Adrenal gland (tissue), 5 donors: ENCODE measurements around the gene ASTL.

ENCODE experiments used
- CTCF ChIP-seq, 6 experiments: fragments of 450-650 bp in 4 of 6; fragments of 200-600 bp in 2 of 6; sonication (generic) in 1 of 6; IDR thresholded peaks; 1 replicate in 5 of 6; 2 replicates in 1 of 6; pipeline versions ENCODE4 v1.5.1 to v1.8.0; 2016 to 2021; ENCODE audit warnings: antibody characterized with exemption in 6 of 6, mild to moderate bottlenecking in 2 of 6, moderate library complexity in 1 of 6
- POLR2A ChIP-seq, 2 donors: fragments of 450-650 bp; IDR thresholded peaks; one replicate each; pipeline ENCODE4 v1.6.1; 2017; ENCODE audit warnings: antibody characterized with exemption in 2 of 2, mild to moderate bottlenecking in 2 of 2, moderate library complexity in 1 of 2
- donor health status: DM: no; HTN: no; CAD: no.

- TF ChIP-seq CTCF (IDR thresholded peaks at IDR 0.05), result no peak
- no peak for TF ChIP-seq POLR2A (IDR thresholded peaks at IDR 0.05)
Measured at GRCh38 chr2:96122391-96122790, 15.9 kb downstream of the ASTL start.
